ENCODE results near the gene CSRP2. TPM values are rescaled to one million over a fixed set of nuclear protein-coding genes. Genes with fewer than 3 reads are reported as not detected.

The CSRP2 gene
- total RNA-seq, 2 experiments from 2014 or later, result 0.63 to 4.3 TPM

GRCh38 chr12:76891609-76892008 lies 12.8 kb upstream of the CSRP2 start:
- intact Hi-C loops (cut with micrococcal nuclease; ENCODE audit: unreplicated experiment), result no loop called here
- POLR2A ChIA-PET, result interaction anchor here (1.2 kb wide), 1 partner anchor 11 kb away, joined by 5 read pairs; no protein-coding TSS in a partner anchor
- Histone ChIP-seq H3K27ac (ENCODE audit: low read depth, low read length, poor library complexity, severe bottlenecking) (no peak overlapping the region), H3K4me2 (ENCODE audit: low read length) (no peak overlapping the region), H3K4me1 (ENCODE audit: insufficient read depth, low read length, poor library complexity, severe bottlenecking) (no peaks in the 10 kb centered on the region), H3K36me3 (ENCODE audit: insufficient read depth, low read length) (no peaks in the 10 kb centered on the region), H4K20me1 (ENCODE audit: insufficient read depth, low read length) (no peaks in the 10 kb centered on the region), H3K79me2 (ENCODE audit: insufficient read depth, low read depth, low read length) (no peaks in the 10 kb centered on the region), H2AFZ (ENCODE audit: low read length) (no peak overlapping the region), H3K9me2 (ENCODE audit: insufficient read depth, low read length) (no peaks in the 10 kb centered on the region), H3K9me3 (ENCODE audit: low read length) (no peaks in the 10 kb centered on the region), H3K4me3 (ENCODE audit: low read depth, low read length, poor library complexity, severe bottlenecking) (no peak overlapping the region)
- BruUV-seq (replicated peaks), result no TSS peak
- DNase-seq (ENCODE audit: low spot score), result no peak
- TF ChIP-seq CTCF (conservative IDR thresholded peaks at IDR 0.05; ENCODE audit: low read length), result no peak
- TF ChIP-seq EZH2phosphoT487 (IDR thresholded peaks at IDR 0.05; ENCODE audit: borderline replicate concordance, low read depth, low read length), result no peak
- CTCF ChIA-PET (ENCODE audit: unreplicated experiment), result no interaction called here

- BruUV-seq (replicated peaks), result no TSS peak
- H3K4me2 ChIP-seq (ENCODE audit: low read length), result no peak overlapping the region
- no peaks in the 10 kb centered on the region for H3K9me2 ChIP-seq (ENCODE audit: insufficient read depth, low read length)
- no peaks in the 10 kb centered on the region for H4K20me1 ChIP-seq (ENCODE audit: insufficient read depth, low read length)
- no peak overlapping the region for H3K4me3 ChIP-seq (ENCODE audit: low read depth, low read length, poor library complexity, severe bottlenecking)
- ChIA-PET POLR2A (interaction anchor here (0.7 to 1.2 kb wide), 4 partner anchors 9 to 666 kb away, joined by 3 to 5 read pairs (median 3); no protein-coding TSS in a partner anchor), CTCF (ENCODE audit: unreplicated experiment) (no interaction called here)
- H3K9me3 ChIP-seq (ENCODE audit: low read length), result no peaks in the 10 kb centered on the region
- DNase-seq (ENCODE audit: low spot score), result no peak
- no peaks in the 10 kb centered on the region for H3K4me1 ChIP-seq (ENCODE audit: insufficient read depth, low read length, poor library complexity, severe bottlenecking)
- no peaks in the 10 kb centered on the region for H3K79me2 ChIP-seq (ENCODE audit: insufficient read depth, low read depth, low read length)
- intact Hi-C loops (cut with micrococcal nuclease; ENCODE audit: unreplicated experiment), result no loop called here
- H2AFZ ChIP-seq (ENCODE audit: low read length), result no peak overlapping the region
- no peak overlapping the region for H3K27ac ChIP-seq (ENCODE audit: low read depth, low read length, poor library complexity, severe bottlenecking)
- no peaks in the 10 kb centered on the region for H3K36me3 ChIP-seq (ENCODE audit: insufficient read depth, low read length)
- TF ChIP-seq EZH2phosphoT487 (IDR thresholded peaks at IDR 0.05; ENCODE audit: borderline replicate concordance, low read depth, low read length), result no peak
- TF ChIP-seq CTCF (conservative IDR thresholded peaks at IDR 0.05; ENCODE audit: low read length), result no peak
Measured at GRCh38 chr12:76890151-76891143, 11.6 kb upstream of the CSRP2 start.

- no peaks in the 10 kb centered on the region for H3K9me2 ChIP-seq (ENCODE audit: insufficient read depth, low read length)
- no peaks in the 10 kb centered on the region for H3K79me2 ChIP-seq (ENCODE audit: insufficient read depth, low read depth, low read length)
- no peaks in the 10 kb centered on the region for H3K36me3 ChIP-seq (ENCODE audit: insufficient read depth, low read length)
- H3K4me3 ChIP-seq (ENCODE audit: low read depth, low read length, poor library complexity, severe bottlenecking), result no peak overlapping the region
- BruUV-seq (replicated peaks), result no TSS peak
- no peak for DNase-seq (ENCODE audit: low spot score)
- no peak overlapping the region for H3K27ac ChIP-seq (ENCODE audit: low read depth, low read length, poor library complexity, severe bottlenecking)
- no peak overlapping the region for H3K4me2 ChIP-seq (ENCODE audit: low read length)
- no peaks in the 10 kb centered on the region for H3K9me3 ChIP-seq (ENCODE audit: low read length)
- TF ChIP-seq CTCF (conservative IDR thresholded peaks at IDR 0.05; ENCODE audit: low read length) (no peak), EZH2phosphoT487 (IDR thresholded peaks at IDR 0.05; ENCODE audit: borderline replicate concordance, low read depth, low read length) (no peak)
- CTCF ChIA-PET (ENCODE audit: unreplicated experiment), result no interaction called here
- H3K4me1 ChIP-seq (ENCODE audit: insufficient read depth, low read length, poor library complexity, severe bottlenecking), result no peaks in the 10 kb centered on the region
- no peaks in the 10 kb centered on the region for H4K20me1 ChIP-seq (ENCODE audit: insufficient read depth, low read length)
- intact Hi-C loops (cut with micrococcal nuclease; ENCODE audit: unreplicated experiment), result no loop called here
- no peak overlapping the region for H2AFZ ChIP-seq (ENCODE audit: low read length)
- POLR2A ChIA-PET, result interaction anchor here (0.7 kb wide), 1 partner anchor 322 kb away, joined by 3 read pairs; no protein-coding TSS in a partner anchor
Measured at GRCh38 chr12:76888775-76889174, 10.0 kb upstream of the CSRP2 start.

Measured in OCI-LY7 (cell line).